Measurements from ENCODE around the gene SMIM22. TPM values are rescaled to one million over a fixed set of nuclear protein-coding genes. Genes with fewer than 3 reads are reported as not detected.
A peak's percentile ranks its signal among the peaks of the same experiment; 100 is the strongest.

Gene SMIM22
- total and polyA plus RNA-seq, 7 donors: 0.32 TPM; not detected in 6

- no peak for TF ChIP-seq CTCF (IDR thresholded peaks at IDR 0.05)
- H3K4me1 ChIP-seq: peaks cover 21% of the 10 kb centered on the region
- DNase-seq (peak in 1 of 2 donors; percentile 79), ATAC-seq (peak; percentile 73 to 82 (median 78))
- H3K27ac ChIP-seq: peak overlapping the region; percentile 67
- H3K4me3 ChIP-seq: peak overlapping the region; percentile 24
- intact Hi-C loops (cut with DNase I): no loop called here
- H3K9me3 ChIP-seq: no peaks in the 10 kb centered on the region
- 39 to 63% (median 44%) methylated on average over 16 of the region's 16 CpGs for WGBS, 3 donors
- H3K27me3 ChIP-seq (ENCODE audit: insufficient read depth in 3 of 3, low read length in 2 of 3): no peaks in the 10 kb centered on the region
- H3K36me3 ChIP-seq (ENCODE audit: insufficient read depth in 1 of 2, low read depth in 1 of 2): peaks cover 2 to 99% of the 10 kb centered on the region in 2 donors
Observed at GRCh38 chr16:4814542-4815173, 19.5 kb downstream of the SMIM22 start.

DNA sequence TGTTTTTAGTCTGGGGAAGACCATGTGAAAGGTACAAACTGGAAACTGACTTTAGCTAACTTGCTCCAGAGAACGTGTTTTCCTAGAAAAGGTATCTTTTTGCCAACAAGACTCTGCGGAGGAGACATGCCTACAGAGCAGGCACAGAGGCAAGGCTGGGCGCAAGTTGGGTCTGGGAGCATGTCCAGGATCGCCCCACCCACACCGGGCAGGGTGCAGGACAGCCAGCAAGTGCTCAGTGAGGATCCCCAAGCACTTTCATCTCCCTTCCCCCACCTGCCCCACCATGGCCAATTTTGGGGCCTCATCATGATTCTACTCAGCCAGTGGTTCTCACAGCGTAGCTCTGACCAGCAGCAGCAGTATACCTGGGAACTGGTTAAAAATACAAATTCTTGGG is 25.5 kb downstream of the SMIM22 start:
- no peaks in the 10 kb centered on the region for H3K9me3 ChIP-seq
- intact Hi-C loops (cut with DNase I): no loop called here
- peaks cover 10% of the 10 kb centered on the region for H3K4me1 ChIP-seq
- no peaks in the 10 kb centered on the region for H3K27me3 ChIP-seq (ENCODE audit: insufficient read depth in 3 of 3, low read length in 2 of 3)
- 58 to 79% (median 64%) methylated on average over 6 of the region's 6 CpGs for WGBS, 3 donors
- H3K4me3 ChIP-seq: no peak overlapping the region
- peaks cover 8 to 99% of the 10 kb centered on the region in 2 donors for H3K36me3 ChIP-seq (ENCODE audit: insufficient read depth in 1 of 2, low read depth in 1 of 2)
- ATAC-seq (peak in 1 of 4 donors; percentile 44), DNase-seq (no peak)
- no peak for TF ChIP-seq CTCF (IDR thresholded peaks at IDR 0.05)
- no peak overlapping the region for H3K27ac ChIP-seq

GRCh38 chr16:4825196-4825595 is 30.0 kb downstream of the SMIM22 start:
- no peak for TF ChIP-seq CTCF (IDR thresholded peaks at IDR 0.05)
- Histone ChIP-seq H3K4me3 (peak overlapping the region; percentile 7), H3K9me3 (no peaks in the 10 kb centered on the region), H3K27ac (peak overlapping the region; percentile 41), H3K27me3 (ENCODE audit: insufficient read depth in 3 of 3, low read length in 2 of 3) (no peaks in the 10 kb centered on the region), H3K36me3 (ENCODE audit: insufficient read depth in 1 of 2, low read depth in 1 of 2) (peaks cover 5 to 99% of the 10 kb centered on the region in 2 donors), H3K4me1 (peaks cover 53% of the 10 kb centered on the region)
- intact Hi-C loops (cut with DNase I): no loop called here
- DNase-seq (no peak), ATAC-seq (peak in 3 of 4 donors; percentile 35 to 66 (median 45))
- 41 to 56% (median 46%) methylated on average over 8 of the region's 8 CpGs for WGBS, 3 donors

GRCh38 chr16:4826526-4826925 is 31.4 kb downstream of the SMIM22 start:
- no peak for DNase-seq
- intact Hi-C loops (cut with DNase I): no loop called here
- WGBS, 3 donors: 76 to 87% (median 81%) methylated on average over 4 of the region's 4 CpGs
- H3K9me3 ChIP-seq: no peaks in the 10 kb centered on the region
- ATAC-seq: no peak
- H3K27me3 ChIP-seq (ENCODE audit: insufficient read depth in 3 of 3, low read length in 2 of 3): no peaks in the 10 kb centered on the region
- peaks cover 10 to 99% of the 10 kb centered on the region in 2 donors for H3K36me3 ChIP-seq (ENCODE audit: insufficient read depth in 1 of 2, low read depth in 1 of 2)
- no peak for TF ChIP-seq CTCF (IDR thresholded peaks at IDR 0.05)
- H3K4me3 ChIP-seq: no peak overlapping the region
- peaks cover 65% of the 10 kb centered on the region for H3K4me1 ChIP-seq
- H3K27ac ChIP-seq: peak overlapping the region; percentile 83

DNA sequence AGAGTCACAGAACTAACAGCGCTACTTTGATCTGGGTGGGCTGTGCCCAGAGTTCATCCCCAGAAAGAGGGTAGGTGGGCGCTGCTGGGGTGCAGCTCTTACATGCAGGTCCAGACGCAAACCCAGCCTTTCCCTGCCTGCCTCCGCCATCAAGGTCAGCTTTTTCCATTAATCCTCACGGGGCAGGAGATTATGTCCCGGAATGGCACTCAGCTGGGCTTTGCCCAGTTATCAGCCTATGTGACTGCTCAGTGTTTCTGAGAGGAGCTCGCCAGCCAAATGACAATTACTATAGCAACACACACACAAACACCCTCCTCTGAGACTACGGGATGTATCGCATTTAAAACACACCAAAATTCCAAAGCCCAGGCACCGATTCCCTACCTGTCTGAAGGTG is 31.8 kb downstream of the SMIM22 start:
- DNase-seq: no peak
- intact Hi-C loops (cut with DNase I): no loop called here

More for the DNA sequence above, 31.8 kb downstream of the SMIM22 start:
- ATAC-seq: no peak
- H3K27ac ChIP-seq: peak overlapping the region; percentile 83
- no peaks in the 10 kb centered on the region for H3K9me3 ChIP-seq
- no peak for TF ChIP-seq CTCF (IDR thresholded peaks at IDR 0.05)
- H3K27me3 ChIP-seq (ENCODE audit: insufficient read depth in 3 of 3, low read length in 2 of 3): no peaks in the 10 kb centered on the region
- H3K4me1 ChIP-seq: peaks cover 68% of the 10 kb centered on the region
- 43 to 58% (median 44%) methylated on average over 10 of the region's 10 CpGs for WGBS, 3 donors
- no peak overlapping the region for H3K4me3 ChIP-seq
- H3K36me3 ChIP-seq (ENCODE audit: insufficient read depth in 1 of 2, low read depth in 1 of 2): peaks cover 10 to 99% of the 10 kb centered on the region in 2 donors

Measured in psoas muscle (tissue), 8 donors.